ENCODE results near the gene IGFL1.

IGFL1 gene

GRCh38 chr19:46224773-46225172, 4.8 kb upstream of the IGFL1 start:
- no peak overlapping the region for H2BK5ac ChIP-seq (ENCODE audit: low read depth, low read length, poor library complexity)
- H3K4me2 ChIP-seq (ENCODE audit: low read length): no peak overlapping the region
- no peaks in the 10 kb centered on the region for H3K27me3 ChIP-seq (ENCODE audit: insufficient read depth, low read length)
- no peak overlapping the region for H4K8ac ChIP-seq (ENCODE audit: low read depth, low read length)
- H3K36me3 ChIP-seq (ENCODE audit: control insufficient read depth in 1 of 2, insufficient read depth in 2 of 2, low read length in 2 of 2): no peaks in the 10 kb centered on the region
- no CpG with 5 or more reads among the region's 3 CpGs for WGBS (ENCODE audit: extremely low coverage, insufficient coverage, insufficient read length)
- no peak overlapping the region for H3K23ac ChIP-seq (ENCODE audit: low read length)
- H3K4ac ChIP-seq (ENCODE audit: low read depth, low read length): no peak overlapping the region
- H4K91ac ChIP-seq (ENCODE audit: low read depth, low read length): no peak overlapping the region
- H3K9ac ChIP-seq (ENCODE audit: low read length): no peak overlapping the region
- no peaks in the 10 kb centered on the region for H3K9me3 ChIP-seq (ENCODE audit: insufficient read depth, low read depth, low read length)
- H2AK5ac ChIP-seq (ENCODE audit: low read length): no peak overlapping the region
- no peak overlapping the region for H3K14ac ChIP-seq (ENCODE audit: low read length)
- no peak overlapping the region for H3K18ac ChIP-seq (ENCODE audit: low read length)
- H4K12ac ChIP-seq (ENCODE audit: low read depth, low read length): no peak overlapping the region
- no peak overlapping the region for H3K27ac ChIP-seq (ENCODE audit: low read depth, low read length)
- H3K79me2 ChIP-seq (ENCODE audit: control insufficient read depth, insufficient read depth, low read length, poor library complexity): no peaks in the 10 kb centered on the region
- H2AFZ ChIP-seq (ENCODE audit: insufficient read depth, low read length, poor library complexity): no peak overlapping the region
- peak; percentile 72 to 85 for DNase-seq
- no peak overlapping the region for H3K4me3 ChIP-seq (ENCODE audit: low read depth, low read length)
- no peak overlapping the region for H2BK120ac ChIP-seq (ENCODE audit: insufficient read depth, low read length, poor library complexity)
- H3K4me1 ChIP-seq (ENCODE audit: control insufficient read depth in 1 of 2, insufficient read depth in 2 of 2, low read length in 2 of 2): peaks cover 13 to 19% of the 10 kb centered on the region in 2 experiments
- H3K79me1 ChIP-seq (ENCODE audit: low read length): no peaks in the 10 kb centered on the region
- no peak overlapping the region for H2BK12ac ChIP-seq (ENCODE audit: low read length)

GRCh38 chr19:46225558-46226004, 4.0 kb upstream of the IGFL1 start:
- H2BK5ac ChIP-seq (ENCODE audit: low read depth, low read length, poor library complexity): no peak overlapping the region
- no peaks in the 10 kb centered on the region for H3K79me2 ChIP-seq (ENCODE audit: control insufficient read depth, insufficient read depth, low read length, poor library complexity)
- no peak overlapping the region for H3K14ac ChIP-seq (ENCODE audit: low read length)
- no peak overlapping the region for H3K9ac ChIP-seq (ENCODE audit: low read length)
- no peak overlapping the region for H2BK120ac ChIP-seq (ENCODE audit: insufficient read depth, low read length, poor library complexity)
- no peak overlapping the region for H2AK5ac ChIP-seq (ENCODE audit: low read length)
- WGBS (ENCODE audit: extremely low coverage, insufficient coverage, insufficient read length): no CpG with 5 or more reads among the region's 5 CpGs
- H3K79me1 ChIP-seq (ENCODE audit: low read length): no peaks in the 10 kb centered on the region
- no peak overlapping the region for H3K4me3 ChIP-seq (ENCODE audit: low read depth, low read length)
- no peak overlapping the region for H4K91ac ChIP-seq (ENCODE audit: low read depth, low read length)
- H2BK12ac ChIP-seq (ENCODE audit: low read length): no peak overlapping the region
- no peak overlapping the region for H3K4me2 ChIP-seq (ENCODE audit: low read length)
- H4K12ac ChIP-seq (ENCODE audit: low read depth, low read length): no peak overlapping the region
- no peaks in the 10 kb centered on the region for H3K36me3 ChIP-seq (ENCODE audit: control insufficient read depth in 1 of 2, insufficient read depth in 2 of 2, low read length in 2 of 2)
- peaks cover 13 to 19% of the 10 kb centered on the region in 2 experiments for H3K4me1 ChIP-seq (ENCODE audit: control insufficient read depth in 1 of 2, insufficient read depth in 2 of 2, low read length in 2 of 2)
- H3K23ac ChIP-seq (ENCODE audit: low read length): no peak overlapping the region
- H2AFZ ChIP-seq (ENCODE audit: insufficient read depth, low read length, poor library complexity): no peak overlapping the region
- H3K4ac ChIP-seq (ENCODE audit: low read depth, low read length): no peak overlapping the region
- H4K8ac ChIP-seq (ENCODE audit: low read depth, low read length): no peak overlapping the region
- no peak overlapping the region for H3K27ac ChIP-seq (ENCODE audit: low read depth, low read length)
- H3K18ac ChIP-seq (ENCODE audit: low read length): no peak overlapping the region
- H3K9me3 ChIP-seq (ENCODE audit: insufficient read depth, low read depth, low read length): no peaks in the 10 kb centered on the region
- DNase-seq: peak in 1 of 2 donors; percentile 52
- no peaks in the 10 kb centered on the region for H3K27me3 ChIP-seq (ENCODE audit: insufficient read depth, low read length)

GRCh38 chr19:46226438-46226973, 3.0 kb upstream of the IGFL1 start:
- H3K14ac ChIP-seq (ENCODE audit: low read length): no peak overlapping the region
- no peak overlapping the region for H3K23ac ChIP-seq (ENCODE audit: low read length)
- H3K4me1 ChIP-seq (ENCODE audit: control insufficient read depth in 1 of 2, insufficient read depth in 2 of 2, low read length in 2 of 2): peaks cover 13 to 19% of the 10 kb centered on the region in 2 experiments
- no peak overlapping the region for H3K4me2 ChIP-seq (ENCODE audit: low read length)
- H3K27me3 ChIP-seq (ENCODE audit: insufficient read depth, low read length): no peaks in the 10 kb centered on the region
- H3K79me1 ChIP-seq (ENCODE audit: low read length): no peaks in the 10 kb centered on the region
- no peak overlapping the region for H2BK5ac ChIP-seq (ENCODE audit: low read depth, low read length, poor library complexity)
- H2AK5ac ChIP-seq (ENCODE audit: low read length): no peak overlapping the region
- no peak overlapping the region for H3K9ac ChIP-seq (ENCODE audit: low read length)
- H3K36me3 ChIP-seq (ENCODE audit: control insufficient read depth in 1 of 2, insufficient read depth in 2 of 2, low read length in 2 of 2): no peaks in the 10 kb centered on the region
- no peak overlapping the region for H4K8ac ChIP-seq (ENCODE audit: low read depth, low read length)
- H2AFZ ChIP-seq (ENCODE audit: insufficient read depth, low read length, poor library complexity): no peak overlapping the region
- no peaks in the 10 kb centered on the region for H3K9me3 ChIP-seq (ENCODE audit: insufficient read depth, low read depth, low read length)
- WGBS (ENCODE audit: extremely low coverage, insufficient coverage, insufficient read length): no CpG with 5 or more reads among the region's 9 CpGs
- H4K91ac ChIP-seq (ENCODE audit: low read depth, low read length): no peak overlapping the region
- H3K18ac ChIP-seq (ENCODE audit: low read length): no peak overlapping the region
- DNase-seq: peak; percentile 93
- H2BK120ac ChIP-seq (ENCODE audit: insufficient read depth, low read length, poor library complexity): no peak overlapping the region
- H4K12ac ChIP-seq (ENCODE audit: low read depth, low read length): no peak overlapping the region
- H2BK12ac ChIP-seq (ENCODE audit: low read length): no peak overlapping the region
- no peak overlapping the region for H3K4ac ChIP-seq (ENCODE audit: low read depth, low read length)
- no peak overlapping the region for H3K4me3 ChIP-seq (ENCODE audit: low read depth, low read length)
- no peaks in the 10 kb centered on the region for H3K79me2 ChIP-seq (ENCODE audit: control insufficient read depth, insufficient read depth, low read length, poor library complexity)
- no peak overlapping the region for H3K27ac ChIP-seq (ENCODE audit: low read depth, low read length)

- Histone ChIP-seq H3K4me3 (ENCODE audit: low read depth, low read length) (no peak overlapping the region), H3K4ac (ENCODE audit: low read depth, low read length) (no peak overlapping the region), H2BK120ac (ENCODE audit: insufficient read depth, low read length, poor library complexity) (no peak overlapping the region), H2BK12ac (ENCODE audit: low read length) (no peak overlapping the region), H3K9ac (ENCODE audit: low read length) (no peak overlapping the region), H3K4me1 (ENCODE audit: control insufficient read depth in 1 of 2, insufficient read depth in 2 of 2, low read length in 2 of 2) (peaks cover under 1 to 3% of the 10 kb centered on the region in 2 experiments), H3K9me3 (ENCODE audit: insufficient read depth, low read depth, low read length) (no peaks in the 10 kb centered on the region), H3K18ac (ENCODE audit: low read length) (no peak overlapping the region), H3K4me2 (ENCODE audit: low read length) (no peak overlapping the region), H3K79me1 (ENCODE audit: low read length) (no peaks in the 10 kb centered on the region), H4K91ac (ENCODE audit: low read depth, low read length) (no peak overlapping the region), H3K79me2 (ENCODE audit: control insufficient read depth, insufficient read depth, low read length, poor library complexity) (no peaks in the 10 kb centered on the region), H3K23ac (ENCODE audit: low read length) (no peak overlapping the region), H3K14ac (ENCODE audit: low read length) (no peak overlapping the region), H3K36me3 (ENCODE audit: control insufficient read depth in 1 of 2, insufficient read depth in 2 of 2, low read length in 2 of 2) (no peaks in the 10 kb centered on the region), H3K27me3 (ENCODE audit: insufficient read depth, low read length) (no peaks in the 10 kb centered on the region), H3K27ac (ENCODE audit: low read depth, low read length) (no peak overlapping the region), H2BK5ac (ENCODE audit: low read depth, low read length, poor library complexity) (no peak overlapping the region), H2AFZ (ENCODE audit: insufficient read depth, low read length, poor library complexity) (no peak overlapping the region), H2AK5ac (ENCODE audit: low read length) (no peak overlapping the region), H4K8ac (ENCODE audit: low read depth, low read length) (no peak overlapping the region), H4K12ac (ENCODE audit: low read depth, low read length) (no peak overlapping the region)
- WGBS (ENCODE audit: extremely low coverage, insufficient coverage, insufficient read length): no CpG with 5 or more reads among the region's 10 CpGs
- peak; percentile 47 to 50 for DNase-seq
These were observed 2.5 kb downstream of the IGFL1 start for GRCh38 chr19:46232029-46232428.

Data from trophoblast cell (in vitro differentiated cells and primary cell).